ENCODE data around the gene UBL3.

The UBL3 gene

GRCh38 chr13:29850213-29850898 lies at the start of gene UBL3:
UBL3 (minus strand) TSS chr13:29850617; CDS start chr13:29849538, 1,079 bp downstream.
- in situ Hi-C loops (cut with MboI; ENCODE audit: low sequenced_read_pairs) = no loop called here

- in situ Hi-C loops (cut with MboI; ENCODE audit: low sequenced_read_pairs) = no loop called here
Observed at GRCh38 chr13:29897102-29897501, 46.7 kb upstream of the UBL3 start.

GRCh38 chr13:29893438-29893837 lies 43.0 kb upstream of the UBL3 start:
- in situ Hi-C loops (cut with MboI; ENCODE audit: low sequenced_read_pairs) = no loop called here

- in situ Hi-C loops (cut with MboI; ENCODE audit: low sequenced_read_pairs) = no loop called here
Observed at GRCh38 chr13:29892151-29892550, 41.7 kb upstream of the UBL3 start.

GRCh38 chr13:29889111-29889510 lies 38.7 kb upstream of the UBL3 start:
- in situ Hi-C loops (cut with MboI; ENCODE audit: low sequenced_read_pairs) = no loop called here

- in situ Hi-C loops (cut with MboI; ENCODE audit: low sequenced_read_pairs) = no loop called here
Observed at GRCh38 chr13:29888306-29888705, 37.9 kb upstream of the UBL3 start.

- in situ Hi-C loops (cut with MboI; ENCODE audit: low sequenced_read_pairs) = no loop called here
Observed at GRCh38 chr13:29887686-29888085, 37.3 kb upstream of the UBL3 start.

- in situ Hi-C loops (cut with MboI; ENCODE audit: low sequenced_read_pairs) = no loop called here
Observed at GRCh38 chr13:29887030-29887557, 36.7 kb upstream of the UBL3 start.

- in situ Hi-C loops (cut with MboI; ENCODE audit: low sequenced_read_pairs) = no loop called here
Observed at GRCh38 chr13:29886446-29886845, 36.0 kb upstream of the UBL3 start.

GRCh38 chr13:29885989-29886388 lies 35.6 kb upstream of the UBL3 start:
- in situ Hi-C loops (cut with MboI; ENCODE audit: low sequenced_read_pairs) = no loop called here

- in situ Hi-C loops (cut with MboI; ENCODE audit: low sequenced_read_pairs) = no loop called here
Observed at GRCh38 chr13:29884671-29885430, 34.4 kb upstream of the UBL3 start.

- in situ Hi-C loops (cut with MboI; ENCODE audit: low sequenced_read_pairs) = no loop called here
Observed at GRCh38 chr13:29883941-29884518, 33.6 kb upstream of the UBL3 start.

GRCh38 chr13:29882076-29882475 lies 31.7 kb upstream of the UBL3 start:
- in situ Hi-C loops (cut with MboI; ENCODE audit: low sequenced_read_pairs) = no loop called here

- in situ Hi-C loops (cut with MboI; ENCODE audit: low sequenced_read_pairs) = no loop called here
Observed at GRCh38 chr13:29878101-29878500, 27.7 kb upstream of the UBL3 start.

- in situ Hi-C loops (cut with MboI; ENCODE audit: low sequenced_read_pairs) = no loop called here
Observed at GRCh38 chr13:29877456-29878078, 27.1 kb upstream of the UBL3 start.

GRCh38 chr13:29875646-29876045 lies 25.2 kb upstream of the UBL3 start:
- in situ Hi-C loops (cut with MboI; ENCODE audit: low sequenced_read_pairs) = no loop called here

- in situ Hi-C loops (cut with MboI; ENCODE audit: low sequenced_read_pairs) = no loop called here
Observed at GRCh38 chr13:29868581-29868980, 18.2 kb upstream of the UBL3 start.

GRCh38 chr13:29865934-29866333 lies 15.5 kb upstream of the UBL3 start:
- in situ Hi-C loops (cut with MboI; ENCODE audit: low sequenced_read_pairs) = no loop called here

GRCh38 chr13:29861694-29862110 lies 11.3 kb upstream of the UBL3 start:
- in situ Hi-C loops (cut with MboI; ENCODE audit: low sequenced_read_pairs) = no loop called here

- in situ Hi-C loops (cut with MboI; ENCODE audit: low sequenced_read_pairs) = no loop called here
Observed at GRCh38 chr13:29859971-29860370, 9.6 kb upstream of the UBL3 start.

- in situ Hi-C loops (cut with MboI; ENCODE audit: low sequenced_read_pairs) = no loop called here
Observed at GRCh38 chr13:29858667-29859066, 8.2 kb upstream of the UBL3 start.

Measured in HL-60/S4 treated with phorbol 12-myristate 13-acetate at 8.2 ng/mL for 4 days and 3 days (cell line).